HCT116 (cell line): Measurements from ENCODE around the gene KRTAP10-10. TPM values are rescaled to one million over a fixed set of nuclear protein-coding genes. Genes with fewer than 3 reads are reported as not detected.

ENCODE experiments used
- ATAC-seq: fragments of 200-7000 bp; cut with Tn5 transposase; 2 replicates; pipeline ENCODE4 v1.9.1; 2020; ENCODE audit warnings: mild to moderate bottlenecking, moderate library complexity
- BruUV-seq: library from RNA; stranded (reverse); fragments of 400-500 nt; replicated peaks from 2 replicates; lab custom pipeline; 2021; lab: Mats Ljungman, UMichigan
- CTCF ChIA-PET: fragments of 300-600 bp; sonication (Branson Sonifier 250); formaldehyde crosslinking; loops from one replicate; lab custom pipeline; 2021; ENCODE audit warnings: antibody characterized with exemption; lab: Charles Lee
- POLR2A ChIA-PET: fragments of 300-600, 350-600 bp; sonication (Branson Sonifier 250); formaldehyde crosslinking; loops from one replicate; lab custom pipeline; 2021; ENCODE audit warnings: antibody characterized with exemption; lab: Charles Lee
- RAD21 ChIA-PET, 2 experiments: fragments of 300-600 bp; sonication (Branson Sonifier 250); formaldehyde crosslinking; loops; one replicate each; lab custom pipeline; 2023; ENCODE audit warnings: low total read pairs in 2 of 2; ENCODE audit not compliant: uncharacterized antibody in 2 of 2, unreplicated experiment in 2 of 2, low non-redundant PET in 1 of 2; lab: Charles Lee
- DNase-seq: peaks from one replicate; pipeline ENCODE4 v3.0.0-alpha.2; 2010; ENCODE audit warnings: low read depth, low spot score
- H2AFZ ChIP-seq: fragments of 200-600 bp; shearing (Covaris generic), sonication (generic); 2 replicates; pipeline ENCODE4 v1.6.1; 2017; ENCODE audit warnings: low read depth, mixed run types, mixed read lengths, antibody characterized with exemption, low read length; ENCODE audit not compliant: poor library complexity, severe bottlenecking
- H3K27ac ChIP-seq: 2 replicates; pipeline ENCODE4 v1.5.1; 2012; ENCODE audit warnings: low read depth, low read length
- H3K27me3 ChIP-seq: fragments of 200-600 bp; sonication (generic); 2 replicates; pipeline ENCODE4 v1.6.1; 2016; ENCODE audit warnings: mixed run types, low read length, mixed read lengths; ENCODE audit not compliant: insufficient read depth
- H3K36me3 ChIP-seq, 2 experiments: fragments of 200-500 bp in 1 of 2; fragments of 200-600 bp in 1 of 2; sonication (Bioruptor generic) in 1 of 2; sonication (generic) in 1 of 2; 2 replicates each; pipeline versions ENCODE4 v1.5.1 to v1.6.1; 2014 to 2016; ENCODE audit warnings: low read length in 2 of 2, inconsistent platforms in 1 of 2, mixed read lengths in 1 of 2, mixed run types in 1 of 2; ENCODE audit not compliant: insufficient read depth in 2 of 2, control insufficient read depth in 1 of 2
- H3K4me1 ChIP-seq, 2 experiments: fragments of 200-600 bp in 1 of 2; sonication (generic) in 1 of 2; 2 replicates each; pipeline versions ENCODE4 v1.5.1 to v1.6.1; 2012 to 2017; ENCODE audit warnings: low read length in 2 of 2, inconsistent platforms in 1 of 2, mild to moderate bottlenecking in 1 of 2, mixed read lengths in 1 of 2, mixed run types in 1 of 2, moderate library complexity in 1 of 2; ENCODE audit not compliant: insufficient read depth in 2 of 2, control insufficient read depth in 1 of 2
- H3K4me2 ChIP-seq: fragments of 200-600 bp; sonication (generic); 2 replicates; pipeline ENCODE4 v1.6.1; 2017; ENCODE audit warnings: mixed run types, low read length, mixed read lengths
- H3K4me3 ChIP-seq, 2 experiments: fragments of 200-600 bp in 1 of 2; sonication (generic) in 1 of 2; replicated peaks in 1 of 2; 2 replicates each; pipeline ENCODE4 v1.5.1; 2011 to 2016; ENCODE audit warnings: low read length in 2 of 2, control low read depth in 1 of 2, low read depth in 1 of 2, mild to moderate bottlenecking in 1 of 2, mixed read lengths in 1 of 2, mixed run types in 1 of 2
- H3K79me2 ChIP-seq: fragments of 200-600 bp; sonication (generic); 2 replicates; pipeline ENCODE4 v1.6.1; 2017; ENCODE audit warnings: mild to moderate bottlenecking, mixed run types, low read length, moderate library complexity, mixed read lengths; ENCODE audit not compliant: insufficient read depth
- H3K9ac ChIP-seq: fragments of 200-600 bp; sonication (generic); 2 replicates; pipeline ENCODE4 v1.6.1; 2016; ENCODE audit warnings: low read length, mixed read lengths
- H3K9me2 ChIP-seq: fragments of 200-600 bp; sonication (generic), shearing (Covaris generic); 2 replicates; pipeline ENCODE4 v1.6.1; 2017; ENCODE audit warnings: mixed run types, mild to moderate bottlenecking, moderate library complexity; ENCODE audit not compliant: insufficient read depth
- H3K9me3 ChIP-seq, 2 experiments: fragments of 200-500 bp in 1 of 2; fragments of 200-600 bp in 1 of 2; sonication (Bioruptor generic) in 1 of 2; sonication (generic) in 1 of 2; 2 replicates each; pipeline ENCODE4 v1.6.1; 2014 to 2017; ENCODE audit warnings: low read length in 2 of 2, mixed read lengths in 2 of 2, inconsistent platforms in 1 of 2, low read depth in 1 of 2, mild to moderate bottlenecking in 1 of 2, mixed run types in 1 of 2, moderate library complexity in 1 of 2; ENCODE audit not compliant: control insufficient read depth in 1 of 2, insufficient read depth in 1 of 2
- H4K20me1 ChIP-seq: fragments of 200-600 bp; sonication (generic), shearing (Covaris generic); 2 replicates; pipeline ENCODE4 v1.6.1; 2017; ENCODE audit warnings: mixed run types, mild to moderate bottlenecking, moderate library complexity; ENCODE audit not compliant: insufficient read depth
- CEBPB ChIP-seq: IDR thresholded peaks from 2 replicates; pipeline ENCODE4 v1.6.1; 2012; ENCODE audit warnings: low read depth
- EGR1 ChIP-seq: IDR thresholded peaks from 2 replicates; pipeline ENCODE4 v1.6.1; 2012; ENCODE audit warnings: low read depth
- EZH2phosphoT487 ChIP-seq: fragments of 200-600 bp; IDR thresholded peaks from 2 replicates; pipeline ENCODE4 v1.6.1; 2018; ENCODE audit warnings: antibody characterized with exemption, borderline replicate concordance
- FOSL1 ChIP-seq: IDR thresholded peaks from 2 replicates; pipeline ENCODE4 v1.6.1; 2012; ENCODE audit warnings: low read depth
- POLR2A ChIP-seq: IDR thresholded peaks from 2 replicates; pipeline ENCODE4 v1.7.0; 2011; ENCODE audit warnings: borderline replicate concordance; ENCODE audit not compliant: insufficient read depth, insufficient read length; ENCODE audit errors: extremely low read depth
- SIN3A ChIP-seq: IDR thresholded peaks from 2 replicates; pipeline ENCODE4 v1.6.1; 2012; ENCODE audit warnings: low read depth
- TCF7L2 ChIP-seq: IDR thresholded peaks from 2 replicates; pipeline ENCODE4 v1.7.0; 2011; ENCODE audit warnings: borderline replicate concordance, inconsistent platforms; ENCODE audit not compliant: insufficient read depth, insufficient read length; ENCODE audit errors: extremely low read depth
- ZBTB33 ChIP-seq: IDR thresholded peaks from 2 replicates; pipeline ENCODE4 v1.6.1; 2011; ENCODE audit warnings: mild to moderate bottlenecking, low read length, moderate library complexity; ENCODE audit not compliant: insufficient replicate concordance; ENCODE audit errors: extremely low read depth
- ZFX ChIP-seq: fragments of 450-650 bp; IDR thresholded peaks from 2 replicates; pipeline ENCODE4 v1.6.1; 2017
- ZNF274 ChIP-seq: fragments of 200-500 bp; sonication (Bioruptor generic); IDR thresholded peaks from 2 replicates; pipeline ENCODE4 v1.6.1; 2014; ENCODE audit warnings: mild to moderate bottlenecking, low read depth, low read length, inconsistent platforms
- intact Hi-C: fragments of 100-400 bp; cut with micrococcal nuclease; formaldehyde crosslinking; loops from 2 replicates; pipeline ENCODE4 v1.10.0; 2022
- total RNA-seq: library from RNA; stranded (reverse); gene quantifications from one replicate; pipeline ENCODE4 v1.2.1, GENCODE V29; 2021; ENCODE audit not compliant: unreplicated experiment
- TF ChIP-seq, protein P1 (sequence below), 3 experiments: fragments of 200-600 bp in 1 of 3; sonication (generic) in 1 of 3; IDR thresholded peaks in 2 of 3; conservative IDR thresholded peaks in 1 of 3; 2 replicates each; pipeline ENCODE4 v1.5.1; 2012 to 2017; ENCODE audit warnings: low read depth in 2 of 3, low read length in 2 of 3, antibody characterized with exemption in 1 of 3, borderline replicate concordance in 1 of 3, control low read depth in 1 of 3, mild to moderate bottlenecking in 1 of 3, mixed read lengths in 1 of 3, mixed run types in 1 of 3, moderate library complexity in 1 of 3; ENCODE audit not compliant: insufficient read depth in 1 of 3

Gene KRTAP10-10
- total RNA-seq, 1 experiment from 2014 or later, result not detected

- no peak for ATAC-seq
- no peaks in the 10 kb centered on the region for H3K27me3 ChIP-seq
Observed at GRCh38 chr21:44686843-44687561, 49.8 kb downstream of the KRTAP10-10 start.

More at GRCh38 chr21:44686843-44687561, 49.8 kb downstream of the KRTAP10-10 start:
- TF ChIP-seq TCF7L2, result no peak
- TF ChIP-seq EGR1, result no peak
- TF ChIP-seq CEBPB, result no peak
- TF ChIP-seq FOSL1, result no peak
- TF ChIP-seq SIN3A, result no peak
- TF ChIP-seq ZFX, result no peak
- no peak for TF ChIP-seq EZH2phosphoT487
- no peak for TF ChIP-seq POLR2A
- TF ChIP-seq, protein P1, sequence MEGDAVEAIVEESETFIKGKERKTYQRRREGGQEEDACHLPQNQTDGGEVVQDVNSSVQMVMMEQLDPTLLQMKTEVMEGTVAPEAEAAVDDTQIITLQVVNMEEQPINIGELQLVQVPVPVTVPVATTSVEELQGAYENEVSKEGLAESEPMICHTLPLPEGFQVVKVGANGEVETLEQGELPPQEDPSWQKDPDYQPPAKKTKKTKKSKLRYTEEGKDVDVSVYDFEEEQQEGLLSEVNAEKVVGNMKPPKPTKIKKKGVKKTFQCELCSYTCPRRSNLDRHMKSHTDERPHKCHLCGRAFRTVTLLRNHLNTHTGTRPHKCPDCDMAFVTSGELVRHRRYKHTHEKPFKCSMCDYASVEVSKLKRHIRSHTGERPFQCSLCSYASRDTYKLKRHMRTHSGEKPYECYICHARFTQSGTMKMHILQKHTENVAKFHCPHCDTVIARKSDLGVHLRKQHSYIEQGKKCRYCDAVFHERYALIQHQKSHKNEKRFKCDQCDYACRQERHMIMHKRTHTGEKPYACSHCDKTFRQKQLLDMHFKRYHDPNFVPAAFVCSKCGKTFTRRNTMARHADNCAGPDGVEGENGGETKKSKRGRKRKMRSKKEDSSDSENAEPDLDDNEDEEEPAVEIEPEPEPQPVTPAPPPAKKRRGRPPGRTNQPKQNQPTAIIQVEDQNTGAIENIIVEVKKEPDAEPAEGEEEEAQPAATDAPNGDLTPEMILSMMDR (IDR thresholded peaks at IDR 0.05 in 2 of 3, conservative IDR thresholded peaks at IDR 0.05 in 1 of 3; ENCODE audit: borderline replicate concordance in 1 of 3, insufficient read depth in 1 of 3, low read depth in 2 of 3, low read length in 2 of 3), result no peak
- no peak for TF ChIP-seq ZBTB33
- no peak for TF ChIP-seq ZNF274
- H3K9me3 ChIP-seq, result no peaks in the 10 kb centered on the region; a peak in 1 of 4 replicates
- no peak overlapping the region for H3K4me3 ChIP-seq
- DNase-seq, result no peak
- no peaks in the 10 kb centered on the region for H3K79me2 ChIP-seq
- H4K20me1 ChIP-seq, result no peaks in the 10 kb centered on the region
- no peak overlapping the region for H3K27ac ChIP-seq
- no TSS peak for BruUV-seq
- H3K36me3 ChIP-seq, result no peaks in the 10 kb centered on the region
- intact Hi-C loops, result no loop called here
- H3K9me2 ChIP-seq, result no peaks in the 10 kb centered on the region
- no peak overlapping the region for H3K9ac ChIP-seq
- CTCF ChIA-PET, result no interaction called here
- no peak overlapping the region for H2AFZ ChIP-seq
- POLR2A ChIA-PET, result no interaction called here
- no peak overlapping the region for H3K4me2 ChIP-seq
- RAD21 ChIA-PET, result no interaction called here
- no peaks in the 10 kb centered on the region for H3K4me1 ChIP-seq
